OCI-LY1 (cell line): ENCODE results near the gene KCP.

Source experiments
- H2AFZ ChIP-seq: fragments of 200-600 bp; sonication (generic), shearing (Covaris generic); 2 replicates; pipeline ENCODE4 v1.6.0; 2014; ENCODE audit warnings: antibody characterized with exemption, mild to moderate bottlenecking, low read length
- H3F3A ChIP-seq: fragments of 200-600 bp; sonication (generic), shearing (Covaris generic); 2 replicates; pipeline ENCODE4 v1.6.0; 2014; ENCODE audit warnings: mild to moderate bottlenecking, antibody characterized with exemption, low read length, moderate library complexity; ENCODE audit not compliant: insufficient read depth
- H3K27ac ChIP-seq: fragments of 200-600 bp; sonication (generic); 2 replicates; pipeline ENCODE4 v1.5.1; 2014; ENCODE audit warnings: low read length, mixed run types, mild to moderate bottlenecking, low read depth; ENCODE audit not compliant: poor library complexity, severe bottlenecking
- H3K27me3 ChIP-seq: fragments of 200-600 bp; sonication (generic); 2 replicates; pipeline ENCODE4 v1.6.0; 2014; ENCODE audit warnings: antibody characterized with exemption, mild to moderate bottlenecking, low read length, moderate library complexity; ENCODE audit not compliant: insufficient read depth
- H3K36me3 ChIP-seq: fragments of 200-600 bp; sonication (generic); 2 replicates; pipeline ENCODE4 v1.6.1; 2014; ENCODE audit warnings: mild to moderate bottlenecking, antibody characterized with exemption, low read length, moderate library complexity, mixed read lengths; ENCODE audit not compliant: insufficient read depth
- H3K4me1 ChIP-seq: fragments of 200-600 bp; sonication (generic); 2 replicates; pipeline ENCODE4 v1.5.1; 2014; ENCODE audit warnings: mild to moderate bottlenecking, low read length, moderate library complexity; ENCODE audit not compliant: insufficient read depth, severe bottlenecking
- H3K4me2 ChIP-seq: fragments of 200-600 bp; sonication (generic), shearing (Covaris generic); 2 replicates; pipeline ENCODE4 v1.6.1; 2014; ENCODE audit warnings: low read length
- H3K4me3 ChIP-seq: fragments of 200-600 bp; sonication (generic); 2 replicates; pipeline ENCODE4 v1.5.1; 2014; ENCODE audit warnings: low read length, low read depth, mild to moderate bottlenecking, mixed read lengths; ENCODE audit not compliant: poor library complexity, severe bottlenecking
- H3K79me2 ChIP-seq: fragments of 200-600 bp; shearing (Covaris generic); 2 replicates; pipeline ENCODE4 v1.6.1; 2016; ENCODE audit warnings: mixed run types, low read length, mixed read lengths; ENCODE audit not compliant: insufficient read depth
- H3K9ac ChIP-seq: fragments of 200-600 bp; sonication (generic), shearing (Covaris generic); 2 replicates; pipeline ENCODE4 v1.6.1; 2014; ENCODE audit warnings: mild to moderate bottlenecking, low read length, mixed read lengths
- H3K9me2 ChIP-seq: fragments of 200-600 bp; sonication (generic), shearing (Covaris generic); 2 replicates; pipeline ENCODE4 v1.6.1; 2014; ENCODE audit warnings: low read depth, mild to moderate bottlenecking, low read length, mixed read lengths
- H3K9me3 ChIP-seq: fragments of 200-600 bp; shearing (Covaris generic); 2 replicates; pipeline ENCODE4 v1.6.1; 2014; ENCODE audit warnings: low read length, mixed read lengths
- H4K20me1 ChIP-seq: fragments of 200-600 bp; sonication (generic), shearing (Covaris generic); 2 replicates; pipeline ENCODE4 v1.6.0; 2016; ENCODE audit warnings: mild to moderate bottlenecking, low read length; ENCODE audit not compliant: insufficient read depth
- EZH2 ChIP-seq: fragments of 200-600 bp; sonication (generic), shearing (Covaris generic); IDR thresholded peaks from 2 replicates; pipeline ENCODE4 v1.8.0; 2017; ENCODE audit warnings: borderline replicate concordance, mixed run types, mild to moderate bottlenecking, antibody characterized with exemption, low read length, moderate library complexity, mixed read lengths
- TF ChIP-seq, protein P1 (sequence below): fragments of 200-600 bp; sonication (generic), shearing (Covaris generic); IDR thresholded peaks from 2 replicates; pipeline ENCODE4 v1.5.1; 2017; ENCODE audit warnings: mild to moderate bottlenecking, antibody characterized with exemption, low read length, moderate library complexity, mixed read lengths

KCP gene

GRCh38 chr7:128928882-128929788 is 18.6 kb upstream of the KCP start:
- Histone ChIP-seq H3K9me2 (no peaks in the 10 kb centered on the region), H3K27me3 (peaks cover 11% of the 10 kb centered on the region; the same call in 1 of the 2 replicates), H3K9ac (no peak overlapping the region), H3K9me3 (no peaks in the 10 kb centered on the region), H3F3A (no peaks in the 10 kb centered on the region), H3K36me3 (no peaks in the 10 kb centered on the region), H2AFZ (no peak overlapping the region), H3K4me1 (peaks cover 9% of the 10 kb centered on the region), H4K20me1 (no peaks in the 10 kb centered on the region), H3K4me3 (no peak overlapping the region), H3K79me2 (no peaks in the 10 kb centered on the region), H3K27ac (no peak overlapping the region), H3K4me2 (no peak overlapping the region)
- TF ChIP-seq EZH2: no peak
- TF ChIP-seq, protein P1, sequence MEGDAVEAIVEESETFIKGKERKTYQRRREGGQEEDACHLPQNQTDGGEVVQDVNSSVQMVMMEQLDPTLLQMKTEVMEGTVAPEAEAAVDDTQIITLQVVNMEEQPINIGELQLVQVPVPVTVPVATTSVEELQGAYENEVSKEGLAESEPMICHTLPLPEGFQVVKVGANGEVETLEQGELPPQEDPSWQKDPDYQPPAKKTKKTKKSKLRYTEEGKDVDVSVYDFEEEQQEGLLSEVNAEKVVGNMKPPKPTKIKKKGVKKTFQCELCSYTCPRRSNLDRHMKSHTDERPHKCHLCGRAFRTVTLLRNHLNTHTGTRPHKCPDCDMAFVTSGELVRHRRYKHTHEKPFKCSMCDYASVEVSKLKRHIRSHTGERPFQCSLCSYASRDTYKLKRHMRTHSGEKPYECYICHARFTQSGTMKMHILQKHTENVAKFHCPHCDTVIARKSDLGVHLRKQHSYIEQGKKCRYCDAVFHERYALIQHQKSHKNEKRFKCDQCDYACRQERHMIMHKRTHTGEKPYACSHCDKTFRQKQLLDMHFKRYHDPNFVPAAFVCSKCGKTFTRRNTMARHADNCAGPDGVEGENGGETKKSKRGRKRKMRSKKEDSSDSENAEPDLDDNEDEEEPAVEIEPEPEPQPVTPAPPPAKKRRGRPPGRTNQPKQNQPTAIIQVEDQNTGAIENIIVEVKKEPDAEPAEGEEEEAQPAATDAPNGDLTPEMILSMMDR: no peak

DNA sequence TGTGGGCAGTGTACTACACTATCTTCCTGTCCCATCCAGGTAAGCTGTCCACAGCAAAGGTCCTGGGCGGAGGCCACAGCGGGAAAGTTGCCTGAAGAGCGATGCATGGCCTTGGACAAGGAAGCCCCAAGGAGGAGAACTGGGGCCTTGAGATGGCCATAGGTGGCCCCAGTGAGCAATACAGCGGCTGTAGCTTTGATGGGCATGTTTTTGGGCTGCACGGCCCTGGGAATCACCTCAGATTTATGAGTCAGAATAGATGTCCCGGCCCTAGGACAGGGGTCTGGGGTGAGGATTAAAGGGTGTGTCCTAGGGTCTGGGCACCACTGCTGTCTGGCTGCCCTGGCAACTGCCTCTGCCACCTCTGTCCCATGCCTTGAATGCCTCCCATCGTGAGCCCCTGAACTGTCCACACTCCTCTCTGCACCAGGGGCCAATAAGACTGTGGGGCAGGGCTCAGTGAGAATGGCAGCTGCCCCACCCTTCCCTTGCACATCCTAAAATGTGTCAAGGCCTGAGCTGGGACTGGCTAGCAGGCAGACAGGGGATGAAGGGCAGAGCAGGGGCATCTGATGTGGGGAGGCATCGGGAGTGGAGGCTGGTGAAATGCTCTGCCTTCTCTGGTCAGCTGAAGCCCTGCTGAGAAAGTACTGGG is 17.8 kb upstream of the KCP start:
- no peak overlapping the region for H3K9ac ChIP-seq
- no peaks in the 10 kb centered on the region for H3K36me3 ChIP-seq
- no peaks in the 10 kb centered on the region for H3K79me2 ChIP-seq
- H3K4me1 ChIP-seq: peaks cover 5% of the 10 kb centered on the region
- no peak overlapping the region for H3K4me3 ChIP-seq
- H3K4me2 ChIP-seq: no peak overlapping the region
- H3K27ac ChIP-seq: no peak overlapping the region
- no peaks in the 10 kb centered on the region for H3K9me3 ChIP-seq
- H3K9me2 ChIP-seq: no peaks in the 10 kb centered on the region
- TF ChIP-seq EZH2: no peak
- TF ChIP-seq, protein P1: no peak
- H3K27me3 ChIP-seq: peaks cover 13% of the 10 kb centered on the region; the same call in 1 of the 2 replicates
- H2AFZ ChIP-seq: no peak overlapping the region
- H4K20me1 ChIP-seq: no peaks in the 10 kb centered on the region
- no peaks in the 10 kb centered on the region for H3F3A ChIP-seq

DNA sequence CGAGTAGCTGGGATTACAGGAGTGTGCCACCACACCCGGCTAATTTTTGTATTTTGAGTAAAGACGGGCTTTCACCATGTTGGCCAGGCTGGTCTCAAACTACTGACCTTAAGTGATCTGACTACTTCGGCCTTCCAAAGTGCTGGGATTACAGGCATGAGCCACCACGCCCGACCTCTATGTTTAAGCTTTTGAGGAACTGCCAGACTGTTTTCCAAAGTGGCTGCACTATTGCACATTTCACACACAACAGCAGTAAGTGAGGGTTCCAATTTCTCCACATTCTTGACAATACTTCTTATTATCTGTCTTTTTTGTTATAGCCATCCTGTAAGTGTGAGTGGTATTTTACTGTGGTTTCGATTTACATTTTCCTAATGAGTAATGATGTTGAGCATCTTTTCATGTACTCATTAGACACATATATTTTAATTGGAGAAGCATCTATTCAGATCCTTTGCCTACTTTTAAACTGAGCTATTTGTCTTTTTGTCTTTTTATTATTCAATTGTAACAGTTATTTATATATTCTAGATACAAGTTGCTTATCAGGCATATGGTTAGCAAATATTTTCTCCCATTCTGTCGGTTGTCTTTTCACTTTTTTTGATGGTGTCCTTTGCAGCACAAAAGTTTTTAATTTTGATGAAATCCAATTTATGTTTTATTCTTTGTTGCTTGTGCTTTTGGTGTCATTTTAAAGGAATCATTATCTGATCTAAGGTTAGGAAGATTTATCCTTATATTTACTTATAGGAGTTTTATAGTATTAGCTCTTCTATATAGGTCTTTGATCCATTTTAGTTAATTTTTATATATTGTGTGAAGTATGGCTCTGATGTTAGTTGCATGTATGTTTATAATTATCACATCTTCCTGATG is 14.4 kb upstream of the KCP start:
- H3K79me2 ChIP-seq: no peaks in the 10 kb centered on the region
- no peaks in the 10 kb centered on the region for H3K9me2 ChIP-seq
- no peak overlapping the region for H3K27ac ChIP-seq
- no peaks in the 10 kb centered on the region for H4K20me1 ChIP-seq
- H3K9me3 ChIP-seq: no peaks in the 10 kb centered on the region
- H3F3A ChIP-seq: no peaks in the 10 kb centered on the region
- no peaks in the 10 kb centered on the region for H3K36me3 ChIP-seq
- TF ChIP-seq, protein P1: no peak
- TF ChIP-seq EZH2: no peak
- H2AFZ ChIP-seq: no peak overlapping the region
- peaks cover 19% of the 10 kb centered on the region for H3K27me3 ChIP-seq
- H3K4me1 ChIP-seq: no peaks in the 10 kb centered on the region
- no peak overlapping the region for H3K4me2 ChIP-seq
- H3K9ac ChIP-seq: no peak overlapping the region
- no peak overlapping the region for H3K4me3 ChIP-seq
